Ovary (tissue), 3 donors: ENCODE measurements around the gene RASAL2.

Experiments used
- EP300 ChIP-seq: sonication (generic); formaldehyde crosslinking; IDR thresholded peaks from one replicate; pipeline ENCODE4 v1.6.1; 2017; ENCODE audit warnings: antibody characterized with exemption
- TF ChIP-seq, protein P1 (sequence below), 3 donors: fragments of 450-650 bp in 2 of 3; fragments of 200-600 bp in 1 of 3; IDR thresholded peaks; one replicate each; pipeline versions ENCODE4 v1.5.1 to v1.8.0; 2016 to 2022; ENCODE audit warnings: antibody characterized with exemption in 3 of 3, mild to moderate bottlenecking in 1 of 3
- donor health status: DM: no; HTN: no; CAD: no.

DNA sequence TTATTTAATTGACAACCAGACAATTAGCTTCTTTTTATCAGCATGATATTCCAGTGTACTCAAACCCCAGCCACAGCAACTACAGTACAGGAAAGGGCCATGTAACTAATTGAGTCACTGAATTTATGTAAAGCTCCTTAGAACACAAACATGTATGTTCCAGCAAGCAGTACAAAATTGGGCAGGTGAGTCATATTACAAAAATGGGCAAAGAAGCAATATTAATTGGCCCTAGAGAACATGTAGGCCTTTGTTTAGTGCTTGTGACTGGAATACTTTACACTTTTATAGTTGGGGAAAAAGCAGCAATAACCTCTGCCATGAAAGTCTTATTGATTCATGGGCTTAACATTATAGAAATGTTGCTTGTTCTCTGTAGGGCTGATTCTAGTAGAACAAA, 371.1 kb downstream of the RASAL2 start:
- TF ChIP-seq, protein P1, sequence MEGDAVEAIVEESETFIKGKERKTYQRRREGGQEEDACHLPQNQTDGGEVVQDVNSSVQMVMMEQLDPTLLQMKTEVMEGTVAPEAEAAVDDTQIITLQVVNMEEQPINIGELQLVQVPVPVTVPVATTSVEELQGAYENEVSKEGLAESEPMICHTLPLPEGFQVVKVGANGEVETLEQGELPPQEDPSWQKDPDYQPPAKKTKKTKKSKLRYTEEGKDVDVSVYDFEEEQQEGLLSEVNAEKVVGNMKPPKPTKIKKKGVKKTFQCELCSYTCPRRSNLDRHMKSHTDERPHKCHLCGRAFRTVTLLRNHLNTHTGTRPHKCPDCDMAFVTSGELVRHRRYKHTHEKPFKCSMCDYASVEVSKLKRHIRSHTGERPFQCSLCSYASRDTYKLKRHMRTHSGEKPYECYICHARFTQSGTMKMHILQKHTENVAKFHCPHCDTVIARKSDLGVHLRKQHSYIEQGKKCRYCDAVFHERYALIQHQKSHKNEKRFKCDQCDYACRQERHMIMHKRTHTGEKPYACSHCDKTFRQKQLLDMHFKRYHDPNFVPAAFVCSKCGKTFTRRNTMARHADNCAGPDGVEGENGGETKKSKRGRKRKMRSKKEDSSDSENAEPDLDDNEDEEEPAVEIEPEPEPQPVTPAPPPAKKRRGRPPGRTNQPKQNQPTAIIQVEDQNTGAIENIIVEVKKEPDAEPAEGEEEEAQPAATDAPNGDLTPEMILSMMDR (IDR thresholded peaks at IDR 0.05): no peak
- no peak for TF ChIP-seq EP300
